Testis (tissue), 2 donors: ENCODE results near the gene PROSER2.

Experiments
- POLR2A ChIP-seq: fragments of 450-650 bp; IDR thresholded peaks from one replicate; pipeline ENCODE4 v1.6.1; 2017; ENCODE audit warnings: antibody characterized with exemption, mild to moderate bottlenecking, moderate library complexity
- TF ChIP-seq, protein P1 (sequence below), 3 experiments: fragments of 450-650 bp in 2 of 3; fragments of 200-600 bp in 1 of 3; sonication (generic) in 1 of 3; IDR thresholded peaks; one replicate each; pipeline ENCODE4 v1.5.1; 2016 to 2019; ENCODE audit warnings: antibody characterized with exemption in 3 of 3, mild to moderate bottlenecking in 2 of 3, moderate library complexity in 1 of 3

DNA sequence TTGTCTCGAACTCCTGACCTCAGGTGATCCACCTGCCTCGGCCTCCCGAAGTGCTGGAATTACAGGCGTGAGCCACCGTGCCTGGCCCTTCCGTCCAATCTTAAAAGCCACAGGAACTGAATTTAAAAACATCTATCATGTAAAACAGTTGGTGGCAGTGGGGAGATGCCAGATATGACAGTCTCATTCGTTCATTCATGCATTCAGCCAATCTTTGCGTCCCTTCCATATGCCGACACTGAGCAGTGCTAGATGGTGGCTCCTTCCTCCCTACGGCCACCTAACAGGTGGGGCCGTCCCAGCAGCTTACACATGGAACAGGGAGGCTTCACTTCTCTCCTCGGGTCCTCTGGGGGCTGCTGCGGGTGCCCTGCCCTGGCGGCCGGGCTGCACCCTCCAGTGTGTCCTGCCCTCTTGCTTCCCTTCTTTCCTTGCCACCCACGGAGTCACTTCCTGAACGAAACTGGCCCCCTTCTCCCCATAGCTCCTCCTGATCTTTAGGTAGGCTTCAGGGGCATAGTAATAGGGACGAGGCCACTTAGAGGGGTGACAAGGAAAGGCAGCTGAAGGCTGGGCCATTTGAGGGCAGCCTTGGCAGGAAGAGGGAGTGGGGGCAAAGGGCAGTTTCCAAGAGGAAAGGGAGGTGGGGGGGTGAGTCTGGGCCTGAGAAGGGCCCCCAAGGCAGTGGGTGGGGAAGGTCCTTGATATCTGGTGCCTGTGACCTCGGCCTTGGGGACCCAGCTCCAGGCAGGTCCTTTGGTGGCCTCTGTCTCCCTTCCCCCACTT is 53.8 kb downstream of the PROSER2 start:
- TF ChIP-seq, protein P1, sequence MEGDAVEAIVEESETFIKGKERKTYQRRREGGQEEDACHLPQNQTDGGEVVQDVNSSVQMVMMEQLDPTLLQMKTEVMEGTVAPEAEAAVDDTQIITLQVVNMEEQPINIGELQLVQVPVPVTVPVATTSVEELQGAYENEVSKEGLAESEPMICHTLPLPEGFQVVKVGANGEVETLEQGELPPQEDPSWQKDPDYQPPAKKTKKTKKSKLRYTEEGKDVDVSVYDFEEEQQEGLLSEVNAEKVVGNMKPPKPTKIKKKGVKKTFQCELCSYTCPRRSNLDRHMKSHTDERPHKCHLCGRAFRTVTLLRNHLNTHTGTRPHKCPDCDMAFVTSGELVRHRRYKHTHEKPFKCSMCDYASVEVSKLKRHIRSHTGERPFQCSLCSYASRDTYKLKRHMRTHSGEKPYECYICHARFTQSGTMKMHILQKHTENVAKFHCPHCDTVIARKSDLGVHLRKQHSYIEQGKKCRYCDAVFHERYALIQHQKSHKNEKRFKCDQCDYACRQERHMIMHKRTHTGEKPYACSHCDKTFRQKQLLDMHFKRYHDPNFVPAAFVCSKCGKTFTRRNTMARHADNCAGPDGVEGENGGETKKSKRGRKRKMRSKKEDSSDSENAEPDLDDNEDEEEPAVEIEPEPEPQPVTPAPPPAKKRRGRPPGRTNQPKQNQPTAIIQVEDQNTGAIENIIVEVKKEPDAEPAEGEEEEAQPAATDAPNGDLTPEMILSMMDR (IDR thresholded peaks at IDR 0.05) = no peak
- TF ChIP-seq POLR2A = no peak
